NB4 (cell line): ENCODE results near the gene GRIN2B.

Source experiments
- CTCF ChIP-seq: IDR thresholded peaks from one replicate; pipeline ENCODE4 v1.5.1; 2012; ENCODE audit warnings: low read depth, low read length
- MYC ChIP-seq: IDR thresholded peaks from 2 replicates; pipeline ENCODE4 v1.6.1; 2011; ENCODE audit warnings: low read depth, low read length
- POLR2A ChIP-seq: IDR thresholded peaks from 2 replicates; pipeline ENCODE4 v1.6.1; 2011; ENCODE audit warnings: mild to moderate bottlenecking; ENCODE audit not compliant: insufficient read length; ENCODE audit errors: extremely low read depth

- peak; percentile 37 for TF ChIP-seq CTCF
- TF ChIP-seq POLR2A, result no peak
- TF ChIP-seq MYC, result no peak
Observed at GRCh38 chr12:13941258-13942249, 39.8 kb downstream of the GRIN2B start.
